GM12878 (cell line): ENCODE data around the gene HTD2. TPM values are rescaled to one million over a fixed set of nuclear protein-coding genes. Genes with fewer than 3 reads are reported as not detected.

ENCODE experiments used
- ATAC-seq: fragments of 200-7000 bp; cut with Tn5 transposase; 3 replicates; pipeline ENCODE4 v1.9.1; 2020; ENCODE audit warnings: mild to moderate bottlenecking, moderate library complexity
- BruUV-seq: library from RNA; stranded (reverse); fragments of 400-500 nt; replicated peaks from 2 replicates; lab custom pipeline; 2021; lab: Mats Ljungman, UMichigan
- CTCF ChIA-PET: fragments of 300-600 bp; sonication (Branson Sonifier 250); formaldehyde crosslinking; extraction: SDS; loops from one replicate; lab custom pipeline; 2021; ENCODE audit warnings: inconsistent platforms; lab: Yijun Ruan, JAX
- POLR2A ChIA-PET: fragments of 350-600 bp; formaldehyde crosslinking; extraction: SDS; loops from one replicate; lab custom pipeline; 2021; ENCODE audit warnings: inconsistent platforms; lab: Charles Lee
- RAD21 ChIA-PET: fragments of 300-600 bp; sonication (Branson Sonifier 250); formaldehyde crosslinking; loops from one replicate; lab custom pipeline; 2023; ENCODE audit warnings: antibody characterized with exemption; ENCODE audit not compliant: unreplicated experiment; lab: Charles Lee
- SMC1A ChIA-PET: fragments of 300-600 bp; sonication (Branson Sonifier 250); formaldehyde crosslinking; loops from one replicate; lab custom pipeline; 2023; ENCODE audit not compliant: unreplicated experiment, uncharacterized antibody; lab: Charles Lee
- DNase-seq: peaks from one replicate; pipeline ENCODE4 v3.0.0-alpha.2; 2011; ENCODE audit warnings: low read depth, low spot score
- FAIRE-seq: peaks from 3 replicates; lab custom pipeline; 2011; peaks lifted over from hg19 to GRCh38; lab: Jason Lieb, UNC
- H2AFZ ChIP-seq: 2 replicates; pipeline ENCODE4 v1.6.0; 2011; ENCODE audit warnings: low read depth, low read length, control low read depth; ENCODE audit not compliant: control insufficient read depth
- H3K27ac ChIP-seq: 2 replicates; pipeline ENCODE4 v1.5.1; 2011; ENCODE audit warnings: control low read depth; ENCODE audit not compliant: control insufficient read depth, insufficient read depth
- H3K27me3 ChIP-seq, 2 experiments: replicated peaks in 1 of 2; 2 replicates each; pipeline versions ENCODE4 v1.6.0 to v1.6.1; 2011; ENCODE audit warnings: low read length in 1 of 2; ENCODE audit not compliant: control insufficient read depth in 2 of 2, insufficient read depth in 2 of 2
- H3K36me3 ChIP-seq, 2 experiments: 2 replicates each; pipeline ENCODE4 v1.5.1; 2011; ENCODE audit warnings: low read length in 1 of 2; ENCODE audit not compliant: control insufficient read depth in 2 of 2, insufficient read depth in 2 of 2
- H3K4me1 ChIP-seq: 2 replicates; pipeline ENCODE4 v1.6.1; 2011; ENCODE audit warnings: mild to moderate bottlenecking, low read length, moderate library complexity, mixed read lengths; ENCODE audit not compliant: control insufficient read depth, insufficient read depth
- H3K4me2 ChIP-seq: 2 replicates; pipeline ENCODE4 v1.6.0; 2011; ENCODE audit warnings: control low read depth; ENCODE audit not compliant: control insufficient read depth, insufficient read depth
- H3K4me3 ChIP-seq: fragments of 200-600 bp; sonication (generic); 2 replicates; pipeline ENCODE4 v1.5.1; 2016
- H3K79me2 ChIP-seq: 2 replicates; pipeline ENCODE4 v1.6.0; 2011; ENCODE audit warnings: low read length; ENCODE audit not compliant: control insufficient read depth, insufficient read depth
- H3K9ac ChIP-seq: 2 replicates; pipeline ENCODE4 v1.8.0; 2011; ENCODE audit warnings: low read length, control low read depth, mixed read lengths; ENCODE audit not compliant: control insufficient read depth, insufficient read depth
- H3K9me3 ChIP-seq: replicated peaks from 3 replicates; pipeline ENCODE4 v1.5.1; 2011; ENCODE audit warnings: mild to moderate bottlenecking, low read length; ENCODE audit not compliant: control insufficient read depth, insufficient read depth
- H4K20me1 ChIP-seq: 2 replicates; pipeline ENCODE4 v1.6.0; 2011; ENCODE audit not compliant: control insufficient read depth, insufficient read depth
- E4F1 ChIP-seq: fragments of 450-650 bp; IDR thresholded peaks from 2 replicates; pipeline ENCODE4 v1.6.1; 2018; ENCODE audit warnings: borderline replicate concordance, mild to moderate bottlenecking; ENCODE audit not compliant: partially characterized antibody
- EGR1 ChIP-seq, 2 experiments: IDR thresholded peaks; 1 replicate in 1 of 2; 2 replicates in 1 of 2; pipeline ENCODE4 v1.6.1; 2011 to 2012; ENCODE audit warnings: low read depth in 2 of 2, low read length in 2 of 2, borderline replicate concordance in 1 of 2, mild to moderate bottlenecking in 1 of 2, moderate library complexity in 1 of 2
- EP300 ChIP-seq, 2 experiments: fragments of 150-350 bp in 1 of 2; IDR thresholded peaks; 2 replicates each; pipeline ENCODE4 v1.6.1; 2011 to 2012; ENCODE audit warnings: low read depth in 2 of 2, low read length in 2 of 2, borderline replicate concordance in 1 of 2, improper control_type of control experiment in 1 of 2, inconsistent platforms in 1 of 2; ENCODE audit not compliant: control insufficient read depth in 1 of 2
- HCFC1 ChIP-seq: fragments of 150-350 bp; IDR thresholded peaks from 2 replicates; pipeline ENCODE4 v1.6.1; 2014; ENCODE audit warnings: low read length
- IKZF2 ChIP-seq, 2 experiments: fragments of 450-650 bp; IDR thresholded peaks; 2 replicates each; pipeline ENCODE4 v1.6.1; 2017; ENCODE audit warnings: mild to moderate bottlenecking in 2 of 2, moderate library complexity in 2 of 2
- PML ChIP-seq: IDR thresholded peaks from 2 replicates; pipeline ENCODE4 v1.6.1; 2012; ENCODE audit warnings: low read length, inconsistent platforms
- TAF1 ChIP-seq: IDR thresholded peaks from 2 replicates; pipeline ENCODE4 v1.6.1; 2011; ENCODE audit warnings: mild to moderate bottlenecking, low read depth, low read length, borderline replicate concordance
- TCF12 ChIP-seq: IDR thresholded peaks from 2 replicates; pipeline ENCODE4 v1.6.1; 2011; ENCODE audit warnings: low read depth, mild to moderate bottlenecking, low read length
- YBX1 ChIP-seq: fragments of 450-650 bp; IDR thresholded peaks from 2 replicates; pipeline ENCODE4 v1.6.1; 2016; ENCODE audit warnings: antibody characterized with exemption
- YY1 ChIP-seq: IDR thresholded peaks from 2 replicates; pipeline ENCODE4 v1.6.1; 2011; ENCODE audit warnings: low read depth, mild to moderate bottlenecking, low read length
- WGBS: methylation state at CpG from one replicate; pipeline ENCODE4 v1.1.6; 2016; ENCODE audit warnings: low lambda C conversion rate; ENCODE audit not compliant: insufficient replicate concordance, insufficient coverage; ENCODE audit errors: missing lambda C conversion rate; 5-methylcytosine and 5-hydroxymethylcytosine counted together
- in situ Hi-C: fragments of 300-500 bp; cut with MboI; formaldehyde crosslinking; loops from 9 replicates; pipeline ENCODE4 v1.14.3; 2018; ENCODE audit warnings: mixed read lengths
- intact Hi-C: fragments of 100-400 bp; cut with micrococcal nuclease; formaldehyde crosslinking; loops from one replicate; pipeline ENCODE4 v1.14.2; 2022; ENCODE audit not compliant: unreplicated experiment
- polyA plus RNA-seq, 11 experiments: library from polyadenylated mRNA; depleted of rRNA in 4 of 11; unstranded in 6 of 11; stranded (reverse) in 5 of 11; fragments of >200 nt; fragmentation: Nextera tagmentation in 4 of 11; fragmentation: Illumina TruSeq in 1 of 11; extraction: Ambion mirVana in 4 of 11; extraction: Trizol in 1 of 11; gene quantifications; 1 replicate in 1 of 11; 2 replicates in 10 of 11; pipeline versions ENCODE4 v1.2.1 to v1.2.3, GENCODE V29; 2011 to 2016; ENCODE audit warnings: inconsistent platforms in 2 of 11, missing spikeins in 2 of 11, low read depth in 1 of 11
- total RNA-seq, 4 experiments: library from RNA; depleted of rRNA in 3 of 4; stranded (reverse); fragments of >200 nt in 3 of 4; fragmentation: Illumina TruSeq in 1 of 4; extraction: Trizol in 1 of 4; gene quantifications; 2 replicates each; pipeline versions ENCODE4 v1.2.1 to v1.2.3, GENCODE V29; 2013 to 2021
- TF ChIP-seq, protein P1 (sequence below): fragments of 150-350 bp; IDR thresholded peaks from 2 replicates; pipeline ENCODE4 v1.6.1; 2014; ENCODE audit warnings: mild to moderate bottlenecking, low read depth, low read length
- TF ChIP-seq, protein P2 (sequence below): fragments of 450-650 bp; formaldehyde crosslinking; IDR thresholded peaks from 2 replicates; pipeline ENCODE4 v1.4.0; 2020; ENCODE audit warnings: mild to moderate bottlenecking, moderate library complexity

Gene HTD2
- total and polyA plus RNA-seq, 10 of the 15 experiments (the other 5 are each of a cell fraction or from before 2014, with no cell fraction given), result 5.9 to 24.7 (median 9.5) TPM

DNA sequence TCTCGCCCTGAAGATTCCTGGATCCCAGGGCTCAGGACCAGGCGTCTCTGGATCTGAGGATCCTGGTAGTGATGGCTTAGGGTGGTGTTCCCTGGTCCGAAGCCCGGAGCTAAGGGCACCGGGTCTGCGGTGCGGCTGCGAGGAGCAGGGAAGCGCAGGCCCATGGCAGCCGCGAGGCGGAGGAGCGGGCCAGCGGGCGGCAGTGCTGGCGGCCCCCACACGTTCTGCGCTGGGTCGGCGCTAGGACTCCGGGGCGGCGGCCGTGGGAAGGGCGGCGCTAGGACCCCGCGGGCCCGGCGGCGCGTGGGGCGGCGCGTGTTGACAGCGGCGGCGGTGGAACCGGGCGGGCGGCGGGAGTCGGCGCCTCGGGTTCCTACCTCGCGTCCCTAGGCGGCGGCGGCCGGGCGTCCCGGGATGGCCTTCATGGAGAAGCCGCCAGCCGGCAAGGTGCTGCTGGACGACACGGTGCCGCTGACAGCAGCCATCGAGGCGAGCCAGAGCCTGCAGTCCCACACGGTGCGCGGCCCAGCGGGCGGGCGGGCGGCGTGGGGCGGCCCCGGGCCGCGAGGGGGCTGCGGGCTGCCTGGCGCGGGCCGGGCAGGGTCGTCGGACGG lies 26.4 kb downstream of the HTD2 start, which contains the start of gene PXK:
TSS of gene PXK (plus strand) at position 318 of the 614 bp plus-strand sequence. CDS start at position 415, 97 bp downstream.
- peaks cover 10% of the 10 kb centered on the region for H3K79me2 ChIP-seq
- RAD21 ChIA-PET, result interaction anchor here (0.9 to 7.5 kb wide), 9 partner anchors 16 to 161 kb away, joined by 3 to 149 read pairs (median 7); partner anchors contain the start of genes HTD2, KCTD6 and RPP14
- 2% methylated on average over 39 of the region's 79 CpGs for whole genome bisulfite sequencing
- no peaks in the 10 kb centered on the region for H3K27me3 ChIP-seq
- H3K4me2 ChIP-seq, result peak within 1 kb of the TSS; percentile 82
- H4K20me1 ChIP-seq, result no peaks in the 10 kb centered on the region
- DNase-seq (no peak), ATAC-seq (peak; percentile 92), FAIRE-seq (no peak)
- SMC1A ChIA-PET, result interaction anchor here (1.4 to 13.1 kb wide), 6 partner anchors 9 to 120 kb away, joined by 3 to 324 read pairs (median 17); no protein-coding TSS in a partner anchor
- in situ Hi-C loops (no loop called here), intact Hi-C loops (loop anchor here (1.0 to 2.0 kb wide), 2 partner anchors 82 to 160 kb away; partner anchors contain the start of gene KCTD6)
- CTCF ChIA-PET, result interaction anchor here (0.6 to 8.9 kb wide), 13 partner anchors 11 to 197 kb away, joined by 3 to 204 read pairs (median 7); partner anchors contain the start of genes HTD2, KCTD6 and RPP14
- H3K36me3 ChIP-seq, result no peaks in the 10 kb centered on the region
- H3K9ac ChIP-seq, result peak within 1 kb of the TSS; percentile 62
- peak within 1 kb of the TSS; percentile 93 for H3K4me3 ChIP-seq
- no peaks in the 10 kb centered on the region for H3K9me3 ChIP-seq
- H3K27ac ChIP-seq, result no peak within 1 kb of the TSS; the same call in 1 of the 2 replicates
- POLR2A ChIA-PET, result interaction anchor here (0.5 to 12.4 kb wide), 4 partner anchors 8 to 50 kb away, joined by 3 to 221 read pairs (median 5); no protein-coding TSS in a partner anchor
- H3K4me1 ChIP-seq, result peaks cover 7% of the 10 kb centered on the region; the same call in 1 of the 2 replicates
- no TSS peak for BruUV-seq
- peak within 1 kb of the TSS; percentile 89 for H2AFZ ChIP-seq
- TF ChIP-seq, protein P1, sequence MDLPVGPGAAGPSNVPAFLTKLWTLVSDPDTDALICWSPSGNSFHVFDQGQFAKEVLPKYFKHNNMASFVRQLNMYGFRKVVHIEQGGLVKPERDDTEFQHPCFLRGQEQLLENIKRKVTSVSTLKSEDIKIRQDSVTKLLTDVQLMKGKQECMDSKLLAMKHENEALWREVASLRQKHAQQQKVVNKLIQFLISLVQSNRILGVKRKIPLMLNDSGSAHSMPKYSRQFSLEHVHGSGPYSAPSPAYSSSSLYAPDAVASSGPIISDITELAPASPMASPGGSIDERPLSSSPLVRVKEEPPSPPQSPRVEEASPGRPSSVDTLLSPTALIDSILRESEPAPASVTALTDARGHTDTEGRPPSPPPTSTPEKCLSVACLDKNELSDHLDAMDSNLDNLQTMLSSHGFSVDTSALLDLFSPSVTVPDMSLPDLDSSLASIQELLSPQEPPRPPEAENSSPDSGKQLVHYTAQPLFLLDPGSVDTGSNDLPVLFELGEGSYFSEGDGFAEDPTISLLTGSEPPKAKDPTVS, result no peak
- TF ChIP-seq EP300 (IDR thresholded peaks at IDR 0.05; ENCODE audit: borderline replicate concordance in 1 of 2, control insufficient read depth in 1 of 2, low read depth in 2 of 2, low read length in 2 of 2) (no peak), E4F1 (peak; percentile 61), YY1 (peak; percentile 89), TCF12 (peak; percentile 71; the same call in 1 of the 2 replicates), HCFC1 (peak; percentile 60), IKZF2 (IDR thresholded peaks at IDR 0.05) (no peak; a peak in 1 of 4 replicates), EGR1 (IDR thresholded peaks at IDR 0.05; ENCODE audit: borderline replicate concordance in 1 of 2, low read depth in 2 of 2, low read length in 2 of 2) (peak in 1 of 2 experiments; percentile 98; a peak in 2 of 3 replicates), YBX1 (no peak), TAF1 (peak; percentile 78; the same call in 1 of the 2 replicates), PML (no peak)
- TF ChIP-seq, protein P2, sequence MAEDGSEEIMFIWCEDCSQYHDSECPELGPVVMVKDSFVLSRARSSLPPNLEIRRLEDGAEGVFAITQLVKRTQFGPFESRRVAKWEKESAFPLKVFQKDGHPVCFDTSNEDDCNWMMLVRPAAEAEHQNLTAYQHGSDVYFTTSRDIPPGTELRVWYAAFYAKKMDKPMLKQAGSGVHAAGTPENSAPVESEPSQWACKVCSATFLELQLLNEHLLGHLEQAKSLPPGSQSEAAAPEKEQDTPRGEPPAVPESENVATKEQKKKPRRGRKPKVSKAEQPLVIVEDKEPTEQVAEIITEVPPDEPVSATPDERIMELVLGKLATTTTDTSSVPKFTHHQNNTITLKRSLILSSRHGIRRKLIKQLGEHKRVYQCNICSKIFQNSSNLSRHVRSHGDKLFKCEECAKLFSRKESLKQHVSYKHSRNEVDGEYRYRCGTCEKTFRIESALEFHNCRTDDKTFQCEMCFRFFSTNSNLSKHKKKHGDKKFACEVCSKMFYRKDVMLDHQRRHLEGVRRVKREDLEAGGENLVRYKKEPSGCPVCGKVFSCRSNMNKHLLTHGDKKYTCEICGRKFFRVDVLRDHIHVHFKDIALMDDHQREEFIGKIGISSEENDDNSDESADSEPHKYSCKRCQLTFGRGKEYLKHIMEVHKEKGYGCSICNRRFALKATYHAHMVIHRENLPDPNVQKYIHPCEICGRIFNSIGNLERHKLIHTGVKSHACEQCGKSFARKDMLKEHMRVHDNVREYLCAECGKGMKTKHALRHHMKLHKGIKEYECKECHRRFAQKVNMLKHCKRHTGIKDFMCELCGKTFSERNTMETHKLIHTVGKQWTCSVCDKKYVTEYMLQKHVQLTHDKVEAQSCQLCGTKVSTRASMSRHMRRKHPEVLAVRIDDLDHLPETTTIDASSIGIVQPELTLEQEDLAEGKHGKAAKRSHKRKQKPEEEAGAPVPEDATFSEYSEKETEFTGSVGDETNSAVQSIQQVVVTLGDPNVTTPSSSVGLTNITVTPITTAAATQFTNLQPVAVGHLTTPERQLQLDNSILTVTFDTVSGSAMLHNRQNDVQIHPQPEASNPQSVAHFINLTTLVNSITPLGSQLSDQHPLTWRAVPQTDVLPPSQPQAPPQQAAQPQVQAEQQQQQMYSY (CRISPR knock-in tag), result no peak
